PC-9 (cell line): ENCODE results near the gene KIF21A. TPM values are rescaled to one million over a fixed set of nuclear protein-coding genes. Genes with fewer than 3 reads are reported as not detected.

ENCODE experiments used
- BruUV-seq: library from RNA; stranded (reverse); fragments of 400-500 nt; replicated peaks from 2 replicates; lab custom pipeline; 2021; lab: Mats Ljungman, UMichigan
- CTCF ChIA-PET: fragments of 300-600 bp; sonication (Branson Sonifier 250); formaldehyde crosslinking; loops from one replicate; lab custom pipeline; 2022; ENCODE audit warnings: antibody characterized with exemption; lab: Charles Lee
- POLR2A ChIA-PET: fragments of 300-600 bp; sonication (Branson Sonifier 250); formaldehyde crosslinking; loops from one replicate; lab custom pipeline; 2022; ENCODE audit warnings: antibody characterized with exemption; ENCODE audit not compliant: unreplicated experiment; lab: Charles Lee
- DNase-seq, 2 experiments: peaks; one replicate each; pipeline versions ENCODE4 v3.0.0 to v3.0.0-alpha.2; 2015 to 2022; ENCODE audit warnings: mixed read lengths in 1 of 2
- H2AFZ ChIP-seq: fragments of 200-600 bp; sonication (generic); 2 replicates; pipeline ENCODE4 v1.8.1; 2017; ENCODE audit warnings: antibody characterized with exemption
- H3F3A ChIP-seq: fragments of 200-600 bp; sonication (generic); 2 replicates; pipeline ENCODE4 v1.8.1; 2017; ENCODE audit warnings: antibody characterized with exemption, mild to moderate bottlenecking, low read depth; ENCODE audit not compliant: insufficient read depth
- H3K27ac ChIP-seq: fragments of 200-600 bp; sonication (generic); 2 replicates; pipeline ENCODE4 v1.6.1; 2016; ENCODE audit warnings: mixed run types
- H3K27me3 ChIP-seq: fragments of 200-600 bp; sonication (generic); 2 replicates; pipeline ENCODE4 v1.6.1; 2016; ENCODE audit warnings: low read depth, mixed run types; ENCODE audit not compliant: insufficient read depth
- H3K36me3 ChIP-seq: fragments of 200-600 bp; sonication (generic); 2 replicates; pipeline ENCODE4 v1.6.1; 2016; ENCODE audit warnings: low read depth, mixed run types
- H3K4me1 ChIP-seq: fragments of 200-600 bp; sonication (generic); replicated peaks from 2 replicates; pipeline ENCODE4 v1.6.1; 2016; ENCODE audit warnings: mixed run types; ENCODE audit not compliant: insufficient read depth
- H3K4me2 ChIP-seq: fragments of 200-600 bp; sonication (generic); 2 replicates; pipeline ENCODE4 v1.6.1; 2017; ENCODE audit warnings: mixed run types
- H3K4me3 ChIP-seq: fragments of 200-600 bp; sonication (generic); 2 replicates; pipeline ENCODE4 v1.6.1; 2016; ENCODE audit warnings: mixed run types
- H3K79me2 ChIP-seq: fragments of 200-600 bp; sonication (generic); 2 replicates; pipeline ENCODE4 v1.6.1; 2017; ENCODE audit warnings: low read depth, mixed run types
- H3K9me2 ChIP-seq: fragments of 200-600 bp; sonication (generic); 2 replicates; pipeline ENCODE4 v1.8.1; 2017; ENCODE audit warnings: mild to moderate bottlenecking; ENCODE audit not compliant: insufficient read depth
- H3K9me3 ChIP-seq: fragments of 200-600 bp; sonication (generic); 2 replicates; pipeline ENCODE4 v1.8.1; 2016; ENCODE audit warnings: low read depth; ENCODE audit not compliant: insufficient read depth
- H4K20me1 ChIP-seq: fragments of 200-600 bp; sonication (generic); 2 replicates; pipeline ENCODE4 v1.8.1; 2017; ENCODE audit not compliant: insufficient read depth
- EZH2 ChIP-seq: fragments of 200-600 bp; sonication (generic); IDR thresholded peaks from 2 replicates; pipeline ENCODE4 v1.8.0; 2017; ENCODE audit warnings: antibody characterized with exemption, low read depth
- intact Hi-C: fragments of 100-400 bp; cut with micrococcal nuclease; formaldehyde crosslinking; loops from one replicate; pipeline ENCODE4 v1.10.0; 2022; ENCODE audit not compliant: unreplicated experiment
- total RNA-seq: library from RNA; stranded (reverse); gene quantifications from 2 replicates; pipeline ENCODE4 v1.2.3, GENCODE V29; 2021
- TF ChIP-seq, protein P1 (sequence below): fragments of 200-600 bp; sonication (generic); conservative IDR thresholded peaks from 2 replicates; pipeline ENCODE4 v1.6.1; 2017; ENCODE audit warnings: mixed run types, antibody characterized with exemption, mild to moderate bottlenecking, moderate library complexity

The KIF21A gene
- total RNA-seq, 1 experiment from 2014 or later: 13.6 TPM

DNA sequence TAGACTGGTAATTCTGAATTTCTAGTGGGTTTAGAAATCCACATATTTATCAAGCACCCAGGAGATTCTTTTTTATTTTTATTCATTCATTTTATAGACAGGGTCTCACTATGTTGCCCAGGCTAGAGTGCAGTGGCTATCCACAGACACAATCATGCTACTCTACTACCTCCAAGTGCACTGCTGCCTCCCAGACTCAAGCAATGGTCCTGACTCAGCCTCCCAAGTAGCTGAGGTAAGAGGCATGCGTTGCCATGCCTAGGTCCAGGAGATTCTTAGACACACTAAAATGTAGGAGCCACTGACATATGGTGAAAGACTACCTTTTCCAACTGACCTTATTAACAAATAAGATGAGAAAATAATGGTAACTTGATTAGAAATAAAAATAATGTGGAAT is 38.9 kb downstream of the KIF21A start:
- no peaks in the 10 kb centered on the region; the same call in 1 of the 2 replicates for H3F3A ChIP-seq
- TF ChIP-seq, protein P1, sequence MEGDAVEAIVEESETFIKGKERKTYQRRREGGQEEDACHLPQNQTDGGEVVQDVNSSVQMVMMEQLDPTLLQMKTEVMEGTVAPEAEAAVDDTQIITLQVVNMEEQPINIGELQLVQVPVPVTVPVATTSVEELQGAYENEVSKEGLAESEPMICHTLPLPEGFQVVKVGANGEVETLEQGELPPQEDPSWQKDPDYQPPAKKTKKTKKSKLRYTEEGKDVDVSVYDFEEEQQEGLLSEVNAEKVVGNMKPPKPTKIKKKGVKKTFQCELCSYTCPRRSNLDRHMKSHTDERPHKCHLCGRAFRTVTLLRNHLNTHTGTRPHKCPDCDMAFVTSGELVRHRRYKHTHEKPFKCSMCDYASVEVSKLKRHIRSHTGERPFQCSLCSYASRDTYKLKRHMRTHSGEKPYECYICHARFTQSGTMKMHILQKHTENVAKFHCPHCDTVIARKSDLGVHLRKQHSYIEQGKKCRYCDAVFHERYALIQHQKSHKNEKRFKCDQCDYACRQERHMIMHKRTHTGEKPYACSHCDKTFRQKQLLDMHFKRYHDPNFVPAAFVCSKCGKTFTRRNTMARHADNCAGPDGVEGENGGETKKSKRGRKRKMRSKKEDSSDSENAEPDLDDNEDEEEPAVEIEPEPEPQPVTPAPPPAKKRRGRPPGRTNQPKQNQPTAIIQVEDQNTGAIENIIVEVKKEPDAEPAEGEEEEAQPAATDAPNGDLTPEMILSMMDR: no peak
- no peak for TF ChIP-seq EZH2
- no peaks in the 10 kb centered on the region for H3K36me3 ChIP-seq
- H3K4me3 ChIP-seq: no peak overlapping the region
- H4K20me1 ChIP-seq: no peaks in the 10 kb centered on the region
- intact Hi-C loops: no loop called here
- H3K27me3 ChIP-seq: no peaks in the 10 kb centered on the region
- CTCF ChIA-PET: no interaction called here
- no peak overlapping the region for H3K4me2 ChIP-seq
- no peak overlapping the region for H3K27ac ChIP-seq
- no peaks in the 10 kb centered on the region; the same call in 1 of the 2 replicates for H3K79me2 ChIP-seq
- POLR2A ChIA-PET: no interaction called here
- no TSS peak for BruUV-seq
- H3K4me1 ChIP-seq: no peaks in the 10 kb centered on the region
- H2AFZ ChIP-seq: no peak overlapping the region
- no peaks in the 10 kb centered on the region for H3K9me3 ChIP-seq
- H3K9me2 ChIP-seq: no peaks in the 10 kb centered on the region
- no peak for DNase-seq

- CTCF ChIA-PET: no interaction called here
- Histone ChIP-seq H3K9me3 (no peaks in the 10 kb centered on the region), H3K27me3 (no peaks in the 10 kb centered on the region), H4K20me1 (no peaks in the 10 kb centered on the region), H2AFZ (no peak overlapping the region), H3K36me3 (no peaks in the 10 kb centered on the region), H3K27ac (no peak overlapping the region), H3K4me1 (no peaks in the 10 kb centered on the region), H3K4me2 (no peak overlapping the region), H3F3A (no peaks in the 10 kb centered on the region; the same call in 1 of the 2 replicates), H3K79me2 (no peaks in the 10 kb centered on the region; the same call in 1 of the 2 replicates), H3K9me2 (no peaks in the 10 kb centered on the region), H3K4me3 (no peak overlapping the region)
- no peak for TF ChIP-seq EZH2
- TF ChIP-seq, protein P1: no peak
- intact Hi-C loops: no loop called here
- no TSS peak for BruUV-seq
- POLR2A ChIA-PET: no interaction called here
- DNase-seq: no peak
Measured at GRCh38 chr12:39403376-39403775, 39.5 kb downstream of the KIF21A start.

DNA sequence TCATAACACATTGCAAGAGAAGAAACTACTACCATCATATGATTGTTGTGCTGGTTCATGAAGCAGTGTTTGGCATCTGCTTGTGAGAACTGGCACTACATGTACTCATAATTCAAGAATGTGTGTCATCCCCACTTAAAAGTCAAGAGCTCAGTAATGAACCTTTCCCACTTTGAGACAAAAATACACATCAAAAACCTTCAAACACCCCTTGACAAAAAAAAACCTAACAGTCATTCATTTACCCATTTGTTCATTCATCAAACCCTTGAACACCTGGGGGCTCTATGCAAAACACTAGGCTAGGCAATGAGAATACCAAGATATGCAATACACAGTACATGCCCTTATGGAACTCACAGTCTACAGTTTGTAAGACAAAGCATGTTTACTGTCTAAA is 40.0 kb downstream of the KIF21A start:
- Histone ChIP-seq H2AFZ (no peak overlapping the region), H3K79me2 (peaks cover 2% of the 10 kb centered on the region; the same call in 1 of the 2 replicates), H3F3A (no peaks in the 10 kb centered on the region; the same call in 1 of the 2 replicates), H3K4me3 (no peak overlapping the region), H3K9me3 (no peaks in the 10 kb centered on the region), H3K36me3 (no peaks in the 10 kb centered on the region), H3K27ac (no peak overlapping the region), H4K20me1 (no peaks in the 10 kb centered on the region), H3K4me1 (no peaks in the 10 kb centered on the region), H3K27me3 (no peaks in the 10 kb centered on the region), H3K4me2 (no peak overlapping the region), H3K9me2 (no peaks in the 10 kb centered on the region)
- no peak for TF ChIP-seq EZH2
- TF ChIP-seq, protein P1: no peak
- BruUV-seq: no TSS peak
- intact Hi-C loops: no loop called here
- no peak for DNase-seq
- ChIA-PET CTCF (no interaction called here), POLR2A (no interaction called here)
